Panc1 (cell line): ENCODE results near the gene ONECUT1. TPM values are rescaled to one million over a fixed set of nuclear protein-coding genes. Genes with fewer than 3 reads are reported as not detected.

Source experiments
- ATAC-seq: fragments of 200-7000 bp; cut with Tn5 transposase; 2 replicates; pipeline ENCODE4 v1.9.1; 2020; ENCODE audit warnings: mild to moderate bottlenecking, moderate library complexity
- BruUV-seq: library from RNA; stranded (reverse); fragments of 400-500 nt; replicated peaks from 2 replicates; lab custom pipeline; 2021; lab: Mats Ljungman, UMichigan
- CTCF ChIA-PET: fragments of 300-600 bp; sonication (Branson Sonifier 250); formaldehyde crosslinking; loops from one replicate; lab custom pipeline; 2022; ENCODE audit warnings: antibody characterized with exemption; lab: Charles Lee
- POLR2A ChIA-PET: fragments of 300-600 bp; sonication (Branson Sonifier 250); formaldehyde crosslinking; loops from one replicate; lab custom pipeline; 2022; ENCODE audit warnings: antibody characterized with exemption; lab: Charles Lee
- DNase-seq: peaks from one replicate; pipeline ENCODE4 v3.0.0-alpha.2; 2010; ENCODE audit warnings: low read depth, low spot score
- H3K27ac ChIP-seq: 2 replicates; pipeline ENCODE4 v1.5.1; 2011; ENCODE audit warnings: mild to moderate bottlenecking, low read length, inconsistent platforms
- H3K27me3 ChIP-seq: fragments of 200-500 bp; sonication (Bioruptor generic); 2 replicates; pipeline ENCODE4 v1.6.0; 2014; ENCODE audit warnings: low read length, inconsistent platforms; ENCODE audit not compliant: control insufficient read depth, insufficient read depth
- H3K36me3 ChIP-seq: fragments of 200-500 bp; sonication (Bioruptor generic); 2 replicates; pipeline ENCODE4 v1.5.1; 2014; ENCODE audit warnings: inconsistent platforms, mild to moderate bottlenecking, low read length, moderate library complexity; ENCODE audit not compliant: control insufficient read depth, insufficient read depth
- H3K4me1 ChIP-seq: 2 replicates; pipeline ENCODE4 v1.5.1; 2011; ENCODE audit warnings: inconsistent platforms, mild to moderate bottlenecking, low read length, moderate library complexity; ENCODE audit not compliant: control insufficient read depth, insufficient read depth
- H3K4me3 ChIP-seq, 2 experiments: 2 replicates each; pipeline ENCODE4 v1.5.1; 2011 to 2012; ENCODE audit warnings: low read depth in 2 of 2, low read length in 2 of 2, mild to moderate bottlenecking in 2 of 2, inconsistent platforms in 1 of 2, moderate library complexity in 1 of 2
- H3K9me3 ChIP-seq: fragments of 200-500 bp; sonication (Bioruptor generic); 2 replicates; pipeline ENCODE4 v1.5.1; 2014; ENCODE audit warnings: low read depth, mild to moderate bottlenecking, inconsistent platforms, low read length, moderate library complexity; ENCODE audit not compliant: control insufficient read depth, insufficient read depth
- CTCF ChIP-seq: fragments of 450-650 bp; IDR thresholded peaks from 2 replicates; pipeline ENCODE4 v1.5.1; 2017; ENCODE audit warnings: mild to moderate bottlenecking
- POLR2AphosphoS5 ChIP-seq: IDR thresholded peaks from 2 replicates; pipeline ENCODE4 v1.6.1; 2012; ENCODE audit warnings: mild to moderate bottlenecking, low read depth, low read length, moderate library complexity
- REST ChIP-seq, 2 experiments: IDR thresholded peaks; 2 replicates each; pipeline ENCODE4 v1.6.1; 2011 to 2012; ENCODE audit warnings: low read depth in 2 of 2, control low read depth in 1 of 2, low read length in 1 of 2, mild to moderate bottlenecking in 1 of 2, moderate library complexity in 1 of 2; ENCODE audit not compliant: insufficient read depth in 1 of 2
- SIN3A ChIP-seq: IDR thresholded peaks from 2 replicates; pipeline ENCODE4 v1.6.1; 2012; ENCODE audit warnings: low read depth, mild to moderate bottlenecking, low read length, moderate library complexity, borderline replicate concordance; ENCODE audit not compliant: insufficient read depth
- TCF7L2 ChIP-seq: IDR thresholded peaks from 2 replicates; pipeline ENCODE4 v1.6.1; 2011; ENCODE audit warnings: mild to moderate bottlenecking, low read depth, low read length, inconsistent platforms
- in situ Hi-C: cut with HindIII; loops from 2 replicates; pipeline ENCODE4 v1.10.0; 2016; ENCODE audit warnings: low sequenced_read_pairs, low pct_unique_long_range_greater_than_20kb
- intact Hi-C: fragments of 100-400 bp; cut with micrococcal nuclease; formaldehyde crosslinking; loops from one replicate; pipeline ENCODE4 v1.10.0; 2022; ENCODE audit not compliant: unreplicated experiment
- total RNA-seq: library from RNA; stranded (reverse); gene quantifications from one replicate; pipeline ENCODE4 v1.2.1, GENCODE V29; 2021; ENCODE audit not compliant: unreplicated experiment

Gene ONECUT1
- total RNA-seq, 1 experiment from 2014 or later, result 0.18 TPM

DNA sequence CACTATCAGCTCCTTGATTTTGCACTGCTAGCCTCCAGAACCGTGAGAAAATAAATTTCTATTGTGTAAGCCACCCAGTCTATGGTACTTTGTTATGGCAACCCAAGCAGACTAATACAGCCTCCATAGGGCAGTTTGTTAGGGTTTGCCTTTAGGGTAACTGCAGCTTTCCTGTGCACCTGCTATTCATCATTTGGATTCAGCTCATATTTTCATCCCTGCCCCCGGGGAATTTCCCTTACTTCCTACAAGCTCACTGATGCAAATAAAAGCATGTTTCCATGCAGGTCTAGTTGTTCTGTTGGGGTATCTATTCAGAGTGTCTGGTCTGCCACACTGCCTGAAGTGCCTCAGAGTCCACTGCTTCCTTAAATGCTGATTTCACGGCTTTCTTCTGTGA lies 62.3 kb downstream of the ONECUT1 start:
- POLR2A ChIA-PET, result no interaction called here
- Histone ChIP-seq H3K27me3 (no peaks in the 10 kb centered on the region), H3K4me3 (no peak overlapping the region), H3K27ac (no peak overlapping the region), H3K9me3 (no peaks in the 10 kb centered on the region), H3K36me3 (no peaks in the 10 kb centered on the region), H3K4me1 (no peaks in the 10 kb centered on the region)
- DNase-seq (no peak), ATAC-seq (no peak)
- CTCF ChIA-PET, result no interaction called here
- in situ Hi-C loops, result no loop called here
- no TSS peak for BruUV-seq
- TF ChIP-seq CTCF (no peak), POLR2AphosphoS5 (no peak), REST (IDR thresholded peaks at IDR 0.05; ENCODE audit: insufficient read depth in 1 of 2, low read depth in 2 of 2, low read length in 1 of 2) (no peak), TCF7L2 (no peak), SIN3A (no peak)
- intact Hi-C loops, result no loop called here

DNA sequence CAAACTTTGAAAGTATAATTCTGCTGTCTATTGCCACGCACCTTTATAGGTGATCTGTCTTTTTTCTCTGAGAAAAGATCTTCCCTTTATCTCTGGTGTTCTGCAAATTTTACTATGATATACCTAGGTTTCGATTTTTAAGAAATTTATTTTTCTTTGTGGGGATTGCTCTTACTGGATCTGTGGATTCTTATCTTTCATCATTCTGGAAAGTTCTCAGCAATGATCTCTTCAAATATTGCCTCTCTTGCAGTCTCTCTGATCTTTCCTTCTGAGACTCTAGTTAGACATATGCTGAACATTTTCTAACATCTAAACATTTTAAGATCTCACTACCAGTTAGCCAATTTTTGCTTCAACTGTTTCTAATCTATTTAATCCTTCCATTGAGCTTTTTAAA lies 63.9 kb downstream of the ONECUT1 start:
- H3K4me1 ChIP-seq, result no peaks in the 10 kb centered on the region
- no peak overlapping the region for H3K4me3 ChIP-seq
- BruUV-seq, result no TSS peak
- ATAC-seq (no peak), DNase-seq (no peak)
- in situ Hi-C loops (no loop called here), intact Hi-C loops (no loop called here)
- H3K27me3 ChIP-seq, result no peaks in the 10 kb centered on the region
- H3K9me3 ChIP-seq, result no peaks in the 10 kb centered on the region
- CTCF ChIA-PET, result no interaction called here
- POLR2A ChIA-PET, result no interaction called here
- TF ChIP-seq SIN3A, result no peak
- no peak for TF ChIP-seq POLR2AphosphoS5
- TF ChIP-seq REST (IDR thresholded peaks at IDR 0.05; ENCODE audit: insufficient read depth in 1 of 2, low read depth in 2 of 2, low read length in 1 of 2), result no peak
- no peak for TF ChIP-seq TCF7L2
- TF ChIP-seq CTCF, result no peak
- H3K27ac ChIP-seq, result no peak overlapping the region
- H3K36me3 ChIP-seq, result no peaks in the 10 kb centered on the region
